MCF 10A (cell line): ENCODE measurements around the gene SRC. TPM values are rescaled to one million over a fixed set of nuclear protein-coding genes. Genes with fewer than 3 reads are reported as not detected.

Experiments
- BruUV-seq: library from RNA; stranded (reverse); fragments of 400-500 nt; replicated peaks from 2 replicates; lab custom pipeline; 2021; lab: Mats Ljungman, UMichigan
- CTCF ChIA-PET: fragments of 300-600 bp; sonication (Branson Sonifier 250); formaldehyde crosslinking; extraction: SDS; loops from one replicate; lab custom pipeline; 2021; ENCODE audit warnings: antibody characterized with exemption, inconsistent platforms; lab: Yijun Ruan, JAX
- POLR2A ChIA-PET: fragments of 300-600, 350-650 bp; sonication (Branson Sonifier 250); formaldehyde crosslinking; extraction: SDS; loops from one replicate; lab custom pipeline; 2020; ENCODE audit warnings: antibody characterized with exemption, inconsistent platforms; lab: Yijun Ruan, JAX
- DNase-seq: peaks from one replicate; pipeline ENCODE4 v3.0.0-alpha.2; 2018; ENCODE audit not compliant: unreplicated experiment
- H3K27ac Mint-ChIP-seq: one replicate; pipeline ENCODE4 v1.8.0; 2022; ENCODE audit warnings: mild to moderate bottlenecking, low read depth, mixed read lengths; ENCODE audit not compliant: unreplicated experiment
- H3K27me3 Mint-ChIP-seq: one replicate; pipeline ENCODE4 v1.8.0; 2022; ENCODE audit warnings: mixed read lengths; ENCODE audit not compliant: insufficient read depth, unreplicated experiment
- H3K36me3 Mint-ChIP-seq: one replicate; pipeline ENCODE4 v1.8.0; 2022; ENCODE audit warnings: mild to moderate bottlenecking, moderate library complexity, mixed read lengths; ENCODE audit not compliant: insufficient read depth, unreplicated experiment
- H3K4me1 Mint-ChIP-seq: one replicate; pipeline ENCODE4 v1.8.0; 2022; ENCODE audit warnings: mixed read lengths; ENCODE audit not compliant: insufficient read depth, unreplicated experiment
- H3K4me3 Mint-ChIP-seq: one replicate; pipeline ENCODE4 v1.8.0; 2022; ENCODE audit warnings: mild to moderate bottlenecking, moderate library complexity, mixed read lengths; ENCODE audit not compliant: unreplicated experiment
- H3K9me3 Mint-ChIP-seq: one replicate; pipeline ENCODE4 v1.8.0; 2022; ENCODE audit warnings: mixed read lengths; ENCODE audit not compliant: unreplicated experiment
- CTCF ChIP-seq: fragments of 200-600 bp; IDR thresholded peaks from one replicate; pipeline ENCODE4 v1.8.0; 2022; ENCODE audit warnings: antibody characterized with exemption, mild to moderate bottlenecking; ENCODE audit not compliant: unreplicated experiment
- intact Hi-C: fragments of 100-400 bp; cut with micrococcal nuclease; formaldehyde crosslinking; loops from 2 replicates; pipeline ENCODE4 v1.14.1; 2022
- total RNA-seq: library from RNA; stranded (reverse); gene quantifications from 2 replicates; pipeline ENCODE4 v1.2.3, GENCODE V29; 2022

The SRC gene
- total RNA-seq, 1 experiment from 2014 or later = 28.1 TPM

DNA sequence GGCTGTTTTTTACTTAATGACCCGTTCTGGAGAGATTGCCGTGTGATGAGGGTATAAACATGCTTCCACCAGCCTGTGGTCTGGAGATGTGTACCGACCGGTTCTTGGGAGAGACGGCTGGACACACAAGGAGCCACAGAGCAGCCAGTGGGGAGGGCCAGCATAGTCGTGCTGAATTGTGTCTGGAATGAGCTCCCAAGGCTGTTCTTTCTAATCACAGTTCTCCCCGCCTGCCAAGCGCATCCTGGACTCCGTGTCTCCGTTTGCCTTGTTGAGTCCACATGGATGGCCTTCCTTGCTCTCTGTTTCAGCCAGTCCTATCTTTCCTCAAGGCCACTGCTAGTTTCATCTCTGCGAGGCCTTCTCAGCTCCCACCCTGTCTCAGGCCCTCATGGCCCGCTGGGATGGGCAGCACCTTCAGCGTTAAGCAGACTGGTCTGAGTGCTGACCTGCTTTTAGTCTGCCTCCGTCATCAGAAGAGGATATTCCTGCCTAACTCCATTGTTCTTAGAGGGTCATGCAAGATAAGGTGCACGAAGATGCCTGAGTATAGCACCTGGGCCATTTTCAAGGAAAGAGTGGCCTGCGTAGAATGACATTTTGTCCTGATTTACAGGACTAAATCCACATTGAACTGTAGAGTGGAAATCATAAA is 35.9 kb upstream of the SRC start:
- no peak for TF ChIP-seq CTCF
- ChIA-PET POLR2A (interaction anchor here (0.8 kb wide), 1 partner anchor 217 kb away, joined by 4 read pairs; the partner anchor contains the start of gene BLCAP), CTCF (interaction anchor here (0.6 to 1.0 kb wide), 2 partner anchors 11 to 298 kb away, joined by 3 read pairs; no protein-coding TSS in a partner anchor)
- DNase-seq = no peak
- no peak overlapping the region for H3K27ac Mint-ChIP-seq
- intact Hi-C loops = no loop called here
- no peaks in the 10 kb centered on the region for H3K27me3 Mint-ChIP-seq
- no TSS peak for BruUV-seq
- no peak overlapping the region for H3K4me3 Mint-ChIP-seq
- no peaks in the 10 kb centered on the region for H3K9me3 Mint-ChIP-seq
- peaks cover 32% of the 10 kb centered on the region for H3K36me3 Mint-ChIP-seq
- H3K4me1 Mint-ChIP-seq = peaks cover 8% of the 10 kb centered on the region

- BruUV-seq = no TSS peak
- ChIA-PET POLR2A (no interaction called here), CTCF (interaction anchor here (1.0 kb wide), 1 partner anchor 12 kb away, joined by 3 read pairs; no protein-coding TSS in a partner anchor)
- DNase-seq = no peak
- H3K4me3 Mint-ChIP-seq = no peak overlapping the region
- intact Hi-C loops = no loop called here
- H3K27me3 Mint-ChIP-seq = no peaks in the 10 kb centered on the region
- H3K4me1 Mint-ChIP-seq = peaks cover 8% of the 10 kb centered on the region
- peaks cover 27% of the 10 kb centered on the region for H3K36me3 Mint-ChIP-seq
- no peaks in the 10 kb centered on the region for H3K9me3 Mint-ChIP-seq
- TF ChIP-seq CTCF = no peak
- no peak overlapping the region for H3K27ac Mint-ChIP-seq
These were observed 35.0 kb upstream of the SRC start for GRCh38 chr20:37310951-37311350.

GRCh38 chr20:37311710-37312355 is 34.1 kb upstream of the SRC start:
- H3K36me3 Mint-ChIP-seq = peaks cover 22% of the 10 kb centered on the region
- no peak overlapping the region for H3K4me3 Mint-ChIP-seq
- no peaks in the 10 kb centered on the region for H3K27me3 Mint-ChIP-seq
- H3K9me3 Mint-ChIP-seq = no peaks in the 10 kb centered on the region
- no TSS peak for BruUV-seq
- TF ChIP-seq CTCF = no peak
- ChIA-PET CTCF (interaction anchor here (1.0 kb wide), 1 partner anchor 12 kb away, joined by 3 read pairs; no protein-coding TSS in a partner anchor), POLR2A (interaction anchor here (0.7 to 2.1 kb wide), 4 partner anchors 9 to 23 kb away, joined by 3 to 7 read pairs (median 4); partner anchors contain the start of gene MANBAL)
- peaks cover 8% of the 10 kb centered on the region for H3K4me1 Mint-ChIP-seq
- H3K27ac Mint-ChIP-seq = no peak overlapping the region
- intact Hi-C loops = no loop called here
- no peak for DNase-seq

DNA sequence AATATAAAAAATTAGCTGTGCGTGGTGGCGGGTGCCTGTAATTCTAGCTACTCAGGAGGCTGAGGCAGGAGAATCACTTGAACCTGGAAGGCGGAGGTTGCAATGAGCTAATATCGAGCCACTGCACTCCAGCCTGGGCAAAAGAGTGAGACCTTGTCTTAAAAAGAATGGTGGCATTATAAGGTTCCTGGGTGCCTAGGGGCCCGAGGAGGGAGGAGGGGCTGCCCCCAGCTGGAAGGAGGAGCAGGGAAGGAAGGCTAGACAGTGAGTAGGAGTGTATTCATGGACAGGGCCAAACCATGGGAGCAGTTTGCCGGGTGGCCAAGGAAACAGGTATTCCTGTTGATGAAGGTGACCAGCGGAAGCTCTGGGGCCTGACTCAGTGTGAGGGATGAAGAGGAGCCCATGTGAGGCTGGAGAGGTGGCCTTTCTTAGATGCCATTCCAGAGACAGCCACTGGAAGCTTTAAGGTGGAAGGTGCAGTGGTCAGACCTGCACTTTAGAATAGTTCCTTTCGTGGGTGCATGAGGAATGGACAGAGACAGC is 32.3 kb upstream of the SRC start:
- no peak overlapping the region for H3K4me3 Mint-ChIP-seq
- H3K9me3 Mint-ChIP-seq = no peaks in the 10 kb centered on the region
- peak overlapping the region; percentile 50 for H3K27ac Mint-ChIP-seq
- no TSS peak for BruUV-seq
- peaks cover 8% of the 10 kb centered on the region for H3K4me1 Mint-ChIP-seq
- CTCF ChIA-PET = interaction anchor here (0.6 to 1.1 kb wide), 5 partner anchors 19 to 908 kb away, joined by 3 to 4 read pairs (median 3); no protein-coding TSS in a partner anchor
- no peak for DNase-seq
- TF ChIP-seq CTCF = no peak
- POLR2A ChIA-PET = interaction anchor here (0.6 to 2.1 kb wide), 5 partner anchors 17 to 118 kb away, joined by 3 to 7 read pairs (median 3); no protein-coding TSS in a partner anchor
- no peaks in the 10 kb centered on the region for H3K27me3 Mint-ChIP-seq
- intact Hi-C loops = no loop called here
- H3K36me3 Mint-ChIP-seq = peaks cover 30% of the 10 kb centered on the region
